DND-41 (cell line): Measurements from ENCODE around the gene IGFL1.

Source experiments
- CTCF ChIP-seq: IDR thresholded peaks from 2 replicates; pipeline ENCODE4 v1.5.1; 2012; ENCODE audit warnings: borderline replicate concordance, low read length, moderate library complexity, mild to moderate bottlenecking; ENCODE audit not compliant: poor library complexity, severe bottlenecking; ENCODE audit errors: extremely low read depth
- EZH2 ChIP-seq: IDR thresholded peaks from 3 replicates; pipeline ENCODE4 v1.6.1; 2012; ENCODE audit warnings: borderline replicate concordance, low read depth, mild to moderate bottlenecking, moderate library complexity, low read length, inconsistent platforms; ENCODE audit not compliant: severe bottlenecking

GRCh38 chr19:46191356-46191755 lies 38.2 kb upstream of the IGFL1 start:
- TF ChIP-seq CTCF (no peak), EZH2 (no peak)
